Cerebellar nuclear complex (tissue), 1 donor: ENCODE data around the gene GID4.
"Not testable (repeated sequence)": the region's sequence is repeated elsewhere in the genome, so short reads cannot be mapped to it uniquely, and the experiment has no call there.

Experiments used
- DNase-seq, 2 experiments: peaks; one replicate each; lab custom pipeline; 2025; lab: John Stamatoyannopoulos, UW

Gene GID4

DNA sequence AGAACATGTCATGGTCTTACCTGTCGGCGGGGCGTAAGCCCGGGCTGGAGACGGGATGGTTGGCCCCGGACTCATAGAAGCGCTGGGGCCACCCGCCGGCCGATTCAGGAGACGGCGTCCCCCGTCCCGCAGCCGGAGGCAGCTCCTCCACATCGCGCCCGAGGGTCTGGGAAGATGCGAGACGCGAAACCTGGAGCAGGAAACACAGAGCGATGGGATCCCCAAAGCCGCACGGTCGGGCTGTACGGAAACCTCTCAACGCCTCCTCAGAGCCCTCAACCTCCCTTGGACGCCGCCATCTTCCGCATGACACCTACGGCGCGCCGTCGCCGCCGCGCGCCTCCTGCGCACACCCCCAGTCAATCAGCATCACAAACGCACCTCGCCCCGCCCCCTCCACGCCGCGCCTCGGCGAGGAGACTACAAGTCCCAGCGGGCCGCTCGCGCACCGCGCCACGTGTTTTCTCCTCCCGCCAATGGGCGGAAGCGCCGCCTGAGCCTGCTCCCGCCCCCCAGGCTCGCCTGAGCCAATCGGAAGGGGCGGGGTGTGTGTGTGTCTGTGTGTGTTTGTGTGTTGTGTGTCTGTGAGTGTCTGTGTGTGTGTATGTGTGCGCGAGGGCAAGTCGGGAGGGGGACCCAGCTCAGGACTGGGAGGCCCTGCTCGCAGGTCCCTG, at the start of gene GID4, which contains the start of gene ATPAF2:
GID4 (plus strand) TSS at position 548 of the 674 bp plus-strand sequence; CDS start at position 605, 57 bp downstream.
ATPAF2 (minus strand) TSS at position 308 of the 674 bp plus-strand sequence; CDS start at position 153, 155 bp downstream.
- peak; percentile 97 to 99 for DNase-seq

DNA sequence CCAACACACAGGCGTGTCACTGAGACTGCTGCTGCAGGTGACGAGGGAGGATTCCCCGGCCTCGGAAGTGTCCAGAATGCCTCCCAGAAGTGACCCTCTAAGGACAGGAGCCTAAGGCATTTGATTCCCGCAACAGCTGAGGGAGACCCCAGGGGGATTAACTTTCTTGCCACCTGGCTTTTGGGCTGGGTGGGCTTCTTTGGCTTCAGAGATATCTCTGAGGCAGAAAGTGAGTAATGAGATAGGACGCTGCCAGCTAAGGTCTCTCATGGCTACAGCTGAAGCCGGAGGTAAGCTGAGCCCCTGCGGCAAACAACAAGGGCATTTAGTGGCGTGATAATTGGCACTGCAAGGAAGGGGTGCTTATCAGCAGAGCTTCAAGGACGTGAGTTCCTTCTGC, 49.6 kb upstream of the GID4 start:
- DNase-seq: no peak

DNA sequence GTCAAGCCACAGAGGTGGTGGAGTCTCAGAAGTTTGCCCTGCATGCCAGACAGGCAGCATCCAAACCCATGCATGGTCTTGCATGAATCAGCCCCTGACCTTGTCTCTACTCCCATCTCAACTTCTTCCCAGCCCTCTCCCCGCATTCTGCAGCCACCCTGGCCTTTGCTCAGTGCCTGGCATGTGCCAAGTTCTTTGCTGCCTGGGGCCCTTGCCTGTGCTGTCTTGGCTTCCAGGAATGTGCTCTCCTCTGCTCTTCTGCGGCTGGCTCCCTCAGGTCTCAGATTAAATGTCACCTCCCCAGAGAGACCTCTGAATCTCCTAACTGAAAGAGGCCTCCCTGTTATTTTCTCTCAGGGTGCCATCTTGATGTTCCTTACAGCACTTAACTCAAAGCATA, 48.9 kb upstream of the GID4 start:
- DNase-seq: no peak

DNA sequence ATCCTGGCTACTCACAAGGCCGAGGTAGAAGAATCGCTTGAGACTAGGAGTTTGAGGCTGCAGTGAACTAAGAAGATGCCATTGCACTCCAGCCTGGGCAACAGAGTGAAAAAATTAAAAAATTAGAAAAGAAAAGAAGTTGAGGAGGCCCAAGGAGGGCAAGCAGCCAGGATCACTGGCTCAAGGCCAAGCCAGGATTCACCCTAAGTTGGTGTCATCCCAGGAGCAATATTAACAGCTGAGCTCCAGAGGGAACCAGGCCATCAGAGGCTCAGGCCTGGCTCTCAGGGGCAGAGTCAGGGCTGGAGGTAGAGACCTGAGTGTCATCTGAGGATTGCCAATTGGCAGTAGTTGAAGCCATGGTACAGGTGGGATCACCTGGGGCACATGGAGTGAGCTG, 45.8 kb upstream of the GID4 start:
- no peak for DNase-seq

DNA sequence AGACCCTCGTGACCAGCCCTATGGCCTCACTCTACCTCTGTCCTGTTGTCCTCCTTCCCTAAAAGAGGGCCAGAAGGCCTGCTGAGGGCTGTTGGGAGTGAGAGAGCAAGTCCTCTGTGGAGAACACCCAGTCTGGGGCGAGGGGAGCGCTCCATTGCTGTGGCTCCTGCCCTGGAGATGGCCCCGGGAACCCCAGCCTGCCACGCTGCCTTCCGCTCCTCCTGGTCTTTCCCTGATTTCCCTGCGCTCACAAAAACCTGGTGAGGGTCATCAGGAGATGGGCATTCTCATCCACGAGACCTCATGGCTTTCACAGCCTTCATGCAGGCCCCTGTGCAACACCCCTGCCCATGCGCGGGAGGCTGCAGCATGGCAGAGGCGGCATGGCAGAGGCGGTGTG, 45.4 kb upstream of the GID4 start:
- no peak for DNase-seq

DNA sequence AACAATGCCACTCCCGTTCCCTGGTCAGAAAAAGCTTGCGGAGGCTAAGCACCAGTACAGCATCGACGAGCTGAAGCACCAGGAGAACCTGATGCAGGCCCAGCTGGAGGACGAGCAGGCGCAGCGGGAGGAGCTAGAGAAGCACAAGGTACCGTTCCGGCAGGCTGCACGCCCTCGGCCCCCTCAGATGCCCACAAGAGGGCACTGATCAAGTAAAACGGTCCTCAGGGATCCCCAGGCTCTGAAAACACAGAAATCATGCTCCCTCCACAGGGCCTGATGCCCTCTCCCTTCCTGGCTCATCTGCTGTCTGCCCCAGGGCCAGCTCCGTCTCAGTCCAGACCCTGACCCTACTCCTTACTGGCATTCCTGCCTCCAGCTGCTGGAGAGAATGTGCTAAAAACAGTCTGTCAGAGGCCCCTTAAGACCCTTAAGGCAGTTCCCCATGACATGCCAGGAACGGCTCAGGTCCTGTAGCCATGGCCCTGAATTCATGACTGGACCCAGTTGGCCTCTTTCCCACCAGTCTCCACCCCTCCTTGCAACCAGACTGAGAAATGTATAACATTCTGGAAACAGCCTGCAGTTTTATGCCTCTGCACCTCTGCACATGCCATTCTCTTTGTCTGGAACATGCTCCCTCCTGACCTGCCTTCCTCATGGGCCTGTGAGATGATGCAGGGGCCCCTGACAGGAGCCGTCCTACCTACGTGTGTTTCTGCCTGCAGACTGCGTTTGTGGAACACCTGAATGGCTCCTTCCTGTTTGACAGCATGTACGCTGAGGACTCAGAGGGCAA, 44.7 kb upstream of the GID4 start:
- no peak for DNase-seq

DNA sequence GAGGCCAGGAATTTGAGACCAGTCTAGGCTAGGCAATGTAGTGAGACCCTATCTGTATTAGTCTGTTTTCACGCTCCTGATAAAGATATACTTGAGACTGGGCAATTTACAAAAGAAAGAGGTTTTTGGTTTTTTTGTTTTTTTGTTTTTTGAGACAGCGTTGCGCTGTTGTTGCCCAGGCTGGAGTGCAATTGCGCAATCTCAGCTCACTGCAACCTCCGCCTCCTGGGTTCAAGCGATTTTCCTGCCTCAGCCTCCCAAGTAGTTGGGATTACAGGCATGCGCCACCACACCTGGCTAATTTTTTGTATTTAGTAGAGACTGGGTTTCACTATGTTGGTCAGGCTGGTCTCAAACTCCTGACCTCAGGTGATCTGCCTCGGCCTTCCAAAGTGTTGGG, 43.3 kb upstream of the GID4 start:
- DNase-seq: not testable (repeated sequence)

DNA sequence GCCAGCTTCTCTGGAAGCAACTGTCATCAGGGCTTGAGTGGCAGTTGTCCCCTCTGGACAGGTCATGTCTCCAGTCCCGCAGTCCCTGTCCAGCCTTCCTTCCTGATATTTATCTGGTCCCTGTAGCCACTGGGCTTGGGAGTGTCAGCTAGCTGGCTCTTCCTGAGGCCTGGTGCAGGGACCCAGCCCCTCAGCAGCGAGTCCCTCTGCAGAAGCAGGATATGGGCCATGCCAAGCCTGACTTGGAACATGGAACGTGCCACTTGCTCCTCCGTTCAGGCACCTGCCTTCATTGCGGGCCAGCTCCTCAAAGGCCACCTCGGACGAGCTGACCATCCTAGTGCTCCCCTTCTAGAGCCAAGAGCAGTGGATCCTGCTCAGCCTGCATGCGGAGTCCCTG, 40.3 kb upstream of the GID4 start:
- no peak for DNase-seq

DNA sequence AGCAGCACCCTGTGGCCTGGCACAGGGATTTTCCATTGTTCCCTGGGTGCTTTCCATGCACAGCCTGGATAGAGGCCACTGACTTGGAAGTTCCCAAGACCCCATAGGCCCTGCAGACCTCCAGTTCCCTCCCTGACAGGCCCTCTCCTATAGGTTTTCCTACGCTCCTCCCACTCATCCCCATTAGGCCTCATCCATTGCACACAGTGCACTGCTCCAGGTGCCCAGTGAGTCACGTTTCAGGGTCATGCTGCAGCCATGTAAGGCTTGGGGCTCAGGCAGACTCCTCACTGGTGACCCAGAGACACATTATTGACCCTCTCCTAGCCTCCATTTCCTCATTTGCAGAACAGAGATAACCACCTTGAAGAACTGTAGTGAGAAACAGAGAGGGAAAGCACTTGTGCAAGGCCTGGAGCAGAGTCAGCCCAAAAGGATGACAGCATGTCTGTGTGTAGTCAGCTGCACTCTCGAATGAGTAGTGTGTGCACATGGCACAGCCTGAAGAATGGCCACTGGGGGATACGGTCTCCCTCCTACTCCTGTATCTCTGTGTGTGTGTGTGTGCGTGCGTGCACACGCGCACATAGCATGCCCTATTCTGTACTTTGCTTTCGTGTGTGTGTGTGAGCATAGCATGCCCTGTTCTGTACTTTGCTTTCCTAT, 39.7 kb upstream of the GID4 start:
- no peak for DNase-seq

DNA sequence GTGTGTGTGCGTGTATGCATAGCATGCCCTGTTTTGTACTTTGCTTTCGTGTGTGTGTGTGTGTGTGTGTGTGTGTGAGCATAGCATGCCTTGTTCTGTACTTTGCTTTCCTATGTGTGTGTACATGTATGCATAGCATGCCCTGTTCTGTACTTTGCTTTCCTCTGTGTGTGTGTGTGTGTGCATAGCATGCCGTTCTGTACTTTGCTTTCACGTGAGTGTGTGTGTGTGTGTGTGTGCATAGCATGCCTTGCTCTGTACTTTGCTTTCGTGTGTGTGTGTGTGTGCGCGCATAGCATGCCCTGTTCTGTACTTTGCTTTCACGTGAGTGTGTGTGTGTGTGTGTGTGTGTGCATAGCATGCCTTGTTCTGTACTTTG, 39.2 kb upstream of the GID4 start:
- DNase-seq: no peak

DNA sequence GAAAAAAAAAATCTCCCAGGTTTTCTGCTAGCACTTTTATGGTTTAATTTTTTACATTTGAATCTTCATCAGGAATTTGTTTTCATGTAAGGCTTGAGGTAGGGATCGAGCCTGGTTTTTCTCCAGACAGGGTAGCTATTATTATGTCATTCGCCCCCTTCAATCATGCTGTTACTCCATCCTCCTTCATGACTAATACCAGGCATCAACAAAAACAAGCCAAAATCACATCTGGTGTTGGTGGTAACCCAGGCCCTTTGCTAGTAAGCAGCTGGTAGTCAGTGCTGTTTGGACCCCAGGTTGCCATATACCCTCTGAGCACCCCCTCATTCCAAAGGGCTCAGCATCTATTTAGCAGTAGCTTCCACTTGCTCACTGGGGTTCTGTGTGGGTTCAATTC, 37.0 kb upstream of the GID4 start:
- DNase-seq: no peak

DNA sequence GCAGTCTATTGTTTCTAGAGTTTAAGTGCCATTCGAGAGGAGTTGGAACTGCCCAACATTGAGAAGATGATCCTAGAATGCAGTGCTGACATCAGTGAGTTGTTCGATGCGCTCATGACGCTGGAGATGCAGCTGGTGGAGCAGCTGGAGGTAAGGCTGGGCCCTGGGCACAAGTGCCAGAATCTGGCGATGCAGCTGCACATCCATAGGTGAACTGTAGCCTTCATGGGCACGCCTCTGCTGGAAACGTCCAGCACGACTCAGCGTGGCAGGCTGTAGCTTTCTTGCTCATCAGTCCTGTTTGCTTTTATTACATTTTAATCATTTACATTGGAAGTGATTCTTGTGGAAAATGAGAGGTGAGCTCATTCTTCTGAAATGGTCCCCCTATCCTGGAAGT, 34.9 kb upstream of the GID4 start:
- no peak for DNase-seq

DNA sequence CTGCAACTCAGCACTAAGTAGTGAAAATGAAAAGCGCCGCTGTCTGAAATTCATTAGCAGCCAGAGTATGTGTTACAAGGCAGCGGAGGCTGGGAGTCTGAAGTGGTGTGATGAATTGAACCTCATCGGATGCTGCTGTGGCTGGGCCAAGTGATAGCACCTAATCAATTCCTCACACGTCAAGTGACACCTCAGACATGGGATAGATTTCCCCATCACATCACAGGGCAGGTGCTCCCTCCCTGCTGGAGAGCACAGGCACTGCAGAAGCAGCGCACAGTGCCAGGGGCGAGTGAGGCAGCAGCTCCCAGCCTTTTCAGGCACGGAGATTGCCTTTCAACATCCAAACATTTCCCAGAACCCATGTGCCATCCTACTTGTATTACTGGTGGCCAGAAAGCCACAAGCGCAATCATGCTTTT, 34.3 kb upstream of the GID4 start:
- no peak for DNase-seq

DNA sequence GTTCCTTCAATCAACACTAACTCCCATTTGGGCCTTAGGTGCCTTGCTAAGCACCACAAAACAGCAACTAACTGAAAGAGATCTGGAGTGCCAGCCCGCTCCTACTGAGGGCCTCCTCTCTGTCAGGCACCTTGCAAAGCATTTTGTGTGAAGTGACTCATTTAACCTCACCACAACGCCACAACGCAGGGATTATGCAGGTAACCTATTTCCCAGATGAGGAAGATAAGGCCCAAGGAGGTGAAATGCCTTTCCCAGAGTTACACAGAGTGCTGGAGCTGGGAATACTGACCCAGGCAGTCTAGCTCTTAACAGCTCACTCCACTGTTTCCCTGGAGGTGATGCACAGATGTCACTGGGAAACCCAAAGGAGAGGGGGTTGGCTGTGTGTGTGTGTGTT, 33.7 kb upstream of the GID4 start:
- DNase-seq: no peak

DNA sequence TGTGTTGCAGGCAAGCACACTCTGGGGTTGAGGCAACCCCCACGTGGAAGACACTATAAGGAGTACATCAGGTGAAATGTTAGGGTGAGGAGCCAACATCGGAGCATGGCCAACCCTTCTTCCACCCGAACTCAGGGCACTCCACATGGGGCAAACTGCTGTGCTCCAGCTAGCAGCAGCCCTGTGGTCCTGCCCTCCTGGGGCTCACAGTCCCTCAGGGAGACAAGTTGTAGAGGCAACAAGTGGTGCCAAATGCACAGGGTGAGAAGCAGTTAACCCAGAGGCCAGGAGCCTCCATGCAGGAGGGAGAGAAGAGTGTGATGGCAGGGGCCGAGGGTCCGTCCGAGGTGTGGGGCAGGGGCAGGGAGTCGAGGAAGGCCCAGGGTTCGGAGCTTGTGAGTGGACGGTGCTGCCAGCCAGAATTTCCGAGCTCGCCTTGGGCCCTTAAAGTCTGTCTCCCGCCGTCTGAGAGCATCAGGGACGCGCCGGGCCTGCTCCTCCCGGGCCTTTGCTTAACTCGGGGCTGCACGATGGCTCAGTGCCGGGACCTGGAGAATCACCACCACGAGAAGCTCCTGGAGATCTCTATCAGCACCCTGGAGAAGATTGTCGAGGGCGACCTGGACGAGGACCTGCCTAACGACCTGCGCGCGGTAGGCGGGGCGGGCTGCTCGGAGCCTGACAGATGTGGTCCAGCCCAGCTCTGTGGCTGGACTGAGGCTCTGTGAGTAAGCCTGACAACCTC, 32.5 kb upstream of the GID4 start:
- no peak for DNase-seq

DNA sequence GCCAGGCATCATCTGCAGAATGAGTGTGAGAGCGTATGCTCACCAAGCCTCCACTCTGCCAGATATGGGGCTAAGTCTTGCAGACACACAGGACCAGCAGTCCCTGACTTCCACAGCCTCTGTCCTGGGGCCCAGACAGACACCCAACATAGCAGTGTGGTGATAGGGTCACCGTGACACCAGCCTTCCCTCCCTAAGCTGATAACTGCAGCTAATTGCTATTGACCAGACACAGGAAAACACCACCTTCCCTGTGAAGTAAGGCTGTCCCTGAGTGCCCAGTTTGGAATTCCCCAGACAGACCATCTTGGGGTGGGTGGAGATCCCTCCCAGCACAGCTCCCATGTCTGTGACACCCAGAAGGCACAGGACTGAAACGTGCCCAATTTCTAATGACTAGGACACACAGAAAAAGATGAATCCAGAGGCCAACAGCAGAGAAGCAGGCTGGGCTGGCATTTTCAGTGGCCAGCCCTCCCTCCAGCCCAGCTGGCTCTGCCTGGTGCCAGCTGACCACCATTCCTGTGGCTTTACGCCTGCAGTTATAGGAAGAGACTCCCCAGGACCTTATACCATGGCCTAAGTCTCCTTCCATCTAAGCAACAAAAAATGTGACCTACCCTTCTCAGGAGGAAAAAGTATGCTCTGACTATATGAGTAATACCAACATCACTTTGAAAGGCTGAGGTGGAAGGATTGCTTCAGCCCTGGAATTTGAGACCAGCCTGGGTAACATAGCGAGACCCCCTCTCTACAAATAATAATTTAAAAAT, 30.5 kb upstream of the GID4 start:
- no peak for DNase-seq

DNA sequence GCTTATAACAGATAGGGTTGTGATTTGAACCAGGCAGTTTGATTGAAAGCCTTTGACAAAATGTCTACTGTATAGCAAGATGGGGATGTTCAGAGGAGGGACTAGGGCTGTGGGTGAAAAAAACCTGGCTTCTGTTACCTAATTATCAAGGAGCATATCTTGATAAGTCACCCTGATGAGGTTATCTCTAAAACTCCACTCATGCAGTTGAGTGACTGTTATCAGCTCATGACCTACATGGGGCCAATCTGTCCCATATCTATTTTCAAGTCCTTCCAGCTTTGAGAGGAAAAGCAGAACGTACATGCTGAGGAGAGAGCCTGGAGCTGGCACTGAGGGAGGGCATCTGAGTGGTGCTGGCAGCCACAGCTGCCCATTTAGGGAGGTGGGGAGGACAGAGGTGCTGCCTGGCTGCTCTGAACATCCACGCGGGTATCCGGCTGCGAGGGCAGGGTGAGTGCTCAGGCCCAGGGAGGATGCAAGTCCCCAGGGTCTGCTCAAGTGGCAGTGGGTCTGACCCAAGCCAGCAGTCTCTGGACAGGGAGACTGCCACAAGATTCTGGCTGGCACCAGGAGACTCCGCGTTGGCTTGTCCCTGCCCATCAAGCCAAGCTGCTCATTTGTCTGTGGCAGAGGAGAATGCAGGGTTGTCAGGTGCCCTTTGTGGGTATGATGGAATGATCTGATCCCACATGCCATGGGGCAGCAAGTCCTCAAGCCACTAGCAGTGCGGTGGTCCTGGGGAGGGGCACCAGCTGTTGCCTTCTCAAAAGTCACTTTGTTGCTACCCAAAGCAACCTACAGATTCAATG, 29.4 kb upstream of the GID4 start:
- no peak for DNase-seq

DNA sequence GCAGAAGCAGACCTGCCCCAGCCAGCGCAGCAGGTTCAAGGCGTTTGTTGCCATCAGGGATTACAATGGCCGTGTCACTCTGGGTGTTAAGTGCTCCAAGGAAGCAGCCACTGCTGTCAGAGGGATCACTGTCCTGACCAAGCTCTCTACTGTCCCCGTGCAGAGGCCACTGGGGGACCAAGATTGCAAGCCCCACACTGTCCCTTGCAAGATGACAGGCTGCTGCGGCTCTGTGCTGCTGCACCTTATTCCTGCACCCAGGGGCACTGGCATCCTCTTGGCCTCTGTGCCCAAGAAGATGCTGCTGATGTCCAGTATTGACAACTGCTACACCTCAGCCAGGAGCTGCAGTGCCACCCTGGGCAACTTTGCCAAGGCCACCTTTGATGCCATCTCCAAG, 27.9 kb upstream of the GID4 start:
- no peak for DNase-seq

DNA sequence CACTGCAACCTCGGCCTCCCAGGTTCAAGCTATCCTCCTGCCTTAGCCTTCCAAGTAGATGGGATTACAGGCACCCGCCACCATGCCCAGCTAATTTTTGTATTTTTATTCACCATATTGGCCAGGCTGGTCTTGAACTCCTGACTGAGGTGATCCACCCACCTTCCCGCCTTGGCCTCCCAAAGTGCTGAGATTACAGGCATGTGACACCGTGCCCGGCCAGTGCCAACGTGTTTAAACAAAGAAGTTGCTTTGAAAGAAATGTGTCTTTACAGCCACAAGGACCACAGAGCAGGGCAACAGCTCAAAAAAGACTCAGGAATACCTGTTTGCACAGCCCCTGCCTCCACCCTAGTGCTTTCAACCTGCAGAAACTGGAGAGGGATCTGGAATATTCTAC, 25.2 kb upstream of the GID4 start:
- no peak for DNase-seq

DNA sequence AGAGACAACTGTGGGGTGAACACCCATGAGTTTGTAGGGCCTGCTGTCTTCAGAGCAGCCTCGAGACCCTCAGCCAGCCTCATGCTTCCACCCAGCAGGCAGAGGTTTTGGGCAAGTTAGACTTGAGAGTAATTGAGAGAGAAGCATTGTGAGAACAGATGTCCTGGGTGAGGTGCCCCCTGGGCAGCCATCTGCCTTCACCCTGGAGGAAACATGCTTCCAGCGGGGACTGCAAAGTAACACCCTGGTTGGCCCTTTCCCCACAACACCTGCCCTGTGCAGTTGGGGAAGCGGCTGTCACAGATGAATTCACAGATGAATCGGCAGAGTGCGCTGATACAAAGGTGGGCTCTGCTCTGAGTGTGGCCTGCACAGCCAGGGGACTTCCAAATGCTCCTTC, 23.6 kb upstream of the GID4 start:
- no peak for DNase-seq

DNA sequence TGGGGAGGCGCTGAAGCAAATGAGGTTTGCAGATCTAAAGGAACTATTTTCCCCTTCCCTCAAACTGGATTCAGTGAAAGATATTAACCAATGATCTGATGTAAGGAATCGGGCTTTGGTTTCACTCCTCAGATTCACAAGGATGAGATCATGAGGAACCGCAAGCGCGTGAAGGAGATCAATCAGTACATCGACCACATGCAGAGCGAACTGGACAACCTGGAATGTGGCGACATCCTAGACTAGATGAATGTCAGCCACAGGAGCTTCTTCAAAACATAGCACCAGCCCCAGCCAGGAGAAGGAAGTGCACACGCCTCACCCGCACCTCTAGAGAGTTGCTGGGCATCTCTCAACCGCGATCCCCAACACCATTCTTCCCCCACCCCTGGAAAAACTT, 22.8 kb upstream of the GID4 start:
- no peak for DNase-seq
